ENCODE results near the gene KDELR1. TPM values are rescaled to one million over a fixed set of nuclear protein-coding genes. Genes with fewer than 3 reads are reported as not detected.

Gene KDELR1
- total RNA-seq, 3 donors from 2014 or later: 66.2 to 85.0 (median 68.5) TPM

GRCh38 chr19:48342841-48343540 lies 48.4 kb downstream of the KDELR1 start:
- H3K4me3 ChIP-seq: no peak overlapping the region
- no peak for TF ChIP-seq POLR2AphosphoS5 (IDR thresholded peaks at IDR 0.05)
- TF ChIP-seq POLR2A (IDR thresholded peaks at IDR 0.05): no peak
- TF ChIP-seq CTCF (IDR thresholded peaks at IDR 0.05): no peak
- H3K9me3 ChIP-seq: no peaks in the 10 kb centered on the region
- intact Hi-C loops (cut with DNase I; ENCODE audit: low total_unique reads): no loop called here
- no peaks in the 10 kb centered on the region for H3K27me3 ChIP-seq
- no peak overlapping the region for H3K27ac ChIP-seq
- no peaks in the 10 kb centered on the region for H3K4me1 ChIP-seq
- no peak for DNase-seq (ENCODE audit: low spot score in 2 of 2)
- H3K36me3 ChIP-seq: no peaks in the 10 kb centered on the region

GRCh38 chr19:48342414-48342738 lies 49.0 kb downstream of the KDELR1 start:
- Histone ChIP-seq H3K4me1 (no peaks in the 10 kb centered on the region), H3K27me3 (no peaks in the 10 kb centered on the region), H3K4me3 (no peak overlapping the region), H3K9me3 (no peaks in the 10 kb centered on the region), H3K36me3 (no peaks in the 10 kb centered on the region), H3K27ac (no peak overlapping the region)
- intact Hi-C loops (cut with DNase I; ENCODE audit: low total_unique reads): no loop called here
- DNase-seq (ENCODE audit: low spot score in 2 of 2): no peak
- no peak for TF ChIP-seq POLR2AphosphoS5 (IDR thresholded peaks at IDR 0.05)
- TF ChIP-seq POLR2A (IDR thresholded peaks at IDR 0.05): no peak
- TF ChIP-seq CTCF (IDR thresholded peaks at IDR 0.05): no peak

- no peak overlapping the region for H3K4me3 ChIP-seq
- intact Hi-C loops (cut with DNase I; ENCODE audit: low total_unique reads): no loop called here
- H3K9me3 ChIP-seq: no peaks in the 10 kb centered on the region
- TF ChIP-seq POLR2A (IDR thresholded peaks at IDR 0.05): no peak
- TF ChIP-seq CTCF (IDR thresholded peaks at IDR 0.05): no peak
- no peak for TF ChIP-seq POLR2AphosphoS5 (IDR thresholded peaks at IDR 0.05)
- no peak for DNase-seq (ENCODE audit: low spot score in 2 of 2)
- H3K4me1 ChIP-seq: no peaks in the 10 kb centered on the region
- H3K27ac ChIP-seq: no peak overlapping the region
- no peaks in the 10 kb centered on the region for H3K36me3 ChIP-seq
- no peaks in the 10 kb centered on the region for H3K27me3 ChIP-seq
These were observed 49.6 kb downstream of the KDELR1 start for GRCh38 chr19:48341515-48342413.

GRCh38 chr19:48340995-48341394 lies 50.4 kb downstream of the KDELR1 start:
- Histone ChIP-seq H3K9me3 (no peaks in the 10 kb centered on the region), H3K27ac (no peak overlapping the region), H3K27me3 (no peaks in the 10 kb centered on the region), H3K36me3 (no peaks in the 10 kb centered on the region), H3K4me3 (no peak overlapping the region), H3K4me1 (no peaks in the 10 kb centered on the region)
- DNase-seq (ENCODE audit: low spot score in 2 of 2): no peak
- TF ChIP-seq CTCF (IDR thresholded peaks at IDR 0.05): no peak
- TF ChIP-seq POLR2AphosphoS5 (IDR thresholded peaks at IDR 0.05): no peak
- no peak for TF ChIP-seq POLR2A (IDR thresholded peaks at IDR 0.05)
- intact Hi-C loops (cut with DNase I; ENCODE audit: low total_unique reads): no loop called here

Data from breast epithelium (tissue), 4 donors.